Adrenal gland (tissue), 12 donors: ENCODE results near the gene TANK. TPM values are rescaled to one million over a fixed set of nuclear protein-coding genes. Genes with fewer than 3 reads are reported as not detected.
"Not testable (repeated sequence)": the region's sequence is repeated elsewhere in the genome, so short reads cannot be mapped to it uniquely, and the experiment has no call there.

Experiments
- DNase-seq, 7 donors: peaks; one replicate each; pipeline ENCODE4 v3.0.0-alpha.2; 2019 to 2020
- H3K27ac ChIP-seq, 5 donors: fragments of 200-600 bp; sonication (generic) in 4 of 5; 1 replicate in 3 of 5; 2 replicates in 2 of 5; pipeline versions ENCODE4 v1.5.1 to v1.8.0; 2016 to 2020; ENCODE audit warnings: mild to moderate bottlenecking in 1 of 5
- H3K27me3 ChIP-seq: fragments of 200-600 bp; 2 replicates; pipeline ENCODE4 v1.8.0; 2021
- H3K36me3 ChIP-seq, 2 donors: fragments of 200-600 bp; replicated peaks in 1 of 2; 1 replicate in 1 of 2; 2 replicates in 1 of 2; pipeline versions ENCODE4 v1.5.1 to v1.8.0; 2018 to 2022
- H3K4me1 ChIP-seq, 2 donors: fragments of 200-600 bp; replicated peaks in 1 of 2; 1 replicate in 1 of 2; 2 replicates in 1 of 2; pipeline versions ENCODE4 v1.5.1 to v1.8.0; 2018 to 2021
- H3K4me3 ChIP-seq, 4 donors: fragments of 200-600 bp; sonication (generic) in 3 of 4; one replicate each; pipeline ENCODE4 v1.5.1; 2016 to 2018
- H3K9me3 ChIP-seq, 3 donors: fragments of 200-600 bp; sonication (generic) in 1 of 3; replicated peaks in 1 of 3; 1 replicate in 2 of 3; 2 replicates in 1 of 3; pipeline versions ENCODE4 v1.5.1 to v1.8.0; 2016 to 2021
- CTCF ChIP-seq, 6 experiments: fragments of 450-650 bp in 4 of 6; fragments of 200-600 bp in 2 of 6; sonication (generic) in 1 of 6; IDR thresholded peaks; 1 replicate in 5 of 6; 2 replicates in 1 of 6; pipeline versions ENCODE4 v1.5.1 to v1.8.0; 2016 to 2021; ENCODE audit warnings: antibody characterized with exemption in 6 of 6, mild to moderate bottlenecking in 2 of 6, moderate library complexity in 1 of 6
- POLR2A ChIP-seq, 2 donors: fragments of 450-650 bp; IDR thresholded peaks; one replicate each; pipeline ENCODE4 v1.6.1; 2017; ENCODE audit warnings: antibody characterized with exemption in 2 of 2, mild to moderate bottlenecking in 2 of 2, moderate library complexity in 1 of 2
- WGBS, 4 donors: extraction: QIAGEN DNeasy Blood & Tissue Kit in 2 of 4; methylation state at CpG; one replicate each; pipeline versions ENCODE4 v1.1.5 to v1.1.7; 2013 to 2017; 5-methylcytosine and 5-hydroxymethylcytosine counted together
- intact Hi-C, 2 donors: fragments of 100-400 bp; cut with DNase I; formaldehyde crosslinking; loops; one replicate each; pipeline versions ENCODE4 v1.14.1 to v1.15.0; 2022 to 2023
- polyA plus RNA-seq, 3 donors: library from polyadenylated mRNA; stranded (reverse); fragments of 200-250 nt in 2 of 3; fragments of 350-450 nt in 1 of 3; fragmentation: Illumina TruSeq in 1 of 3; extraction: RNeasy Lipid Tissue Mini Kit (QIAGEN cat#74804) in 1 of 3; gene quantifications; one replicate each; pipeline ENCODE4 v1.2.3, GENCODE V29; 2013 to 2014
- total RNA-seq, 9 donors: library from RNA; depleted of rRNA in 4 of 9; stranded (reverse); fragments of >200 nt in 4 of 9; fragments of 120-200 nt in 1 of 9; fragmentation: NEBNext Ultra II Directional in 1 of 9; extraction: Animal tissue kit (Norgen Biotek cat#: 25700) in 1 of 9; gene quantifications; one replicate each; pipeline versions ENCODE4 v1.1.0 to v1.2.4, GENCODE V29; 2013 to 2023
- donor health status: healthy with polysubstance abuse.
- donor health status: Bipolar disorder and iron deficiency.
- donor health status: DM: yes; HTN: yes; CAD: no.
- donor health status: DM: no; HTN: no; CAD: no.
- donor health status: DM: no; HTN: no; CAD: no.
- donor health status: DM: yes; HTN: yes; CAD: no.

TANK gene
- total and polyA plus RNA-seq, 12 donors: 23.7 to 90.9 (median 55.0) TPM

GRCh38 chr2:161280906-161281323, 120.7 kb downstream of the TANK start:
- TF ChIP-seq CTCF (IDR thresholded peaks at IDR 0.05): peak in 3 of 6 experiments; percentile 4 to 21 (median 12)
- H3K4me1 ChIP-seq, H3K4me3 ChIP-seq, H3K27ac ChIP-seq, intact Hi-C loops, H3K9me3 ChIP-seq, H3K36me3 ChIP-seq, H3K27me3 ChIP-seq: not testable (repeated sequence)
- peak; percentile 33 to 72 (median 53) for DNase-seq
- WGBS, 4 donors: 68 to 84% (median 74%) methylated on average over 18 of the region's 18 CpGs

- H3K9me3 ChIP-seq, H3K36me3 ChIP-seq, H3K4me1 ChIP-seq, H3K27ac ChIP-seq, H3K27me3 ChIP-seq, H3K4me3 ChIP-seq, intact Hi-C loops: not testable (repeated sequence)
- 73 to 85% (median 78%) methylated on average over 11 of the region's 11 CpGs for WGBS, 4 donors
- DNase-seq: peak in 2 of 7 donors; percentile 10 to 22
Observed at GRCh38 chr2:161281615-161282310, 121.5 kb downstream of the TANK start.

GRCh38 chr2:161282311-161282644, 122.0 kb downstream of the TANK start:
- intact Hi-C loops, H3K27ac ChIP-seq, H3K4me1 ChIP-seq, H3K36me3 ChIP-seq, H3K4me3 ChIP-seq, H3K27me3 ChIP-seq, H3K9me3 ChIP-seq: not testable (repeated sequence)
- DNase-seq: peak in 2 of 7 donors; percentile 21 to 27
- 84 to 89% (median 88%) methylated on average over 7 to 9 of the region's 9 CpGs for WGBS, 4 donors

GRCh38 chr2:161283926-161284325, 123.7 kb downstream of the TANK start:
- Histone ChIP-seq H3K4me3 (no peak overlapping the region), H3K36me3 (no peaks in the 10 kb centered on the region), H3K27me3 (peaks cover 9% of the 10 kb centered on the region), H3K4me1 (no peaks in the 10 kb centered on the region), H3K9me3 (no peaks in the 10 kb centered on the region), H3K27ac (no peak overlapping the region)
- intact Hi-C loops: no loop called here
- no peak for DNase-seq
- TF ChIP-seq POLR2A (IDR thresholded peaks at IDR 0.05) (no peak), CTCF (IDR thresholded peaks at IDR 0.05) (no peak)
- 38 to 67% (median 48%) methylated on average over 1 of the region's 1 CpG for WGBS, 4 donors

Other genes with a start within 250 kb of the TANK start
- gene PSMD14, start 148.0 kb downstream of the TANK start, total RNA-seq: 100 to 1,000 TPM in 2 of 9 donors, 10 to 100 TPM in 7; 34.1 to 182 (median 52.7) TPM
- gene PSMD14, start 148.0 kb downstream of the TANK start, polyA plus RNA-seq: 100 to 1,000 TPM in 1 of 3 donors, 10 to 100 TPM in 2; 19.8 to 131 (median 27.6) TPM